ENCODE results near the gene RASGRP3. TPM values are rescaled to one million over a fixed set of nuclear protein-coding genes. Genes with fewer than 3 reads are reported as not detected.

Gene RASGRP3
- total and polyA plus RNA-seq, 11 donors: 17.7 to 73.3 (median 61.4) TPM

DNA sequence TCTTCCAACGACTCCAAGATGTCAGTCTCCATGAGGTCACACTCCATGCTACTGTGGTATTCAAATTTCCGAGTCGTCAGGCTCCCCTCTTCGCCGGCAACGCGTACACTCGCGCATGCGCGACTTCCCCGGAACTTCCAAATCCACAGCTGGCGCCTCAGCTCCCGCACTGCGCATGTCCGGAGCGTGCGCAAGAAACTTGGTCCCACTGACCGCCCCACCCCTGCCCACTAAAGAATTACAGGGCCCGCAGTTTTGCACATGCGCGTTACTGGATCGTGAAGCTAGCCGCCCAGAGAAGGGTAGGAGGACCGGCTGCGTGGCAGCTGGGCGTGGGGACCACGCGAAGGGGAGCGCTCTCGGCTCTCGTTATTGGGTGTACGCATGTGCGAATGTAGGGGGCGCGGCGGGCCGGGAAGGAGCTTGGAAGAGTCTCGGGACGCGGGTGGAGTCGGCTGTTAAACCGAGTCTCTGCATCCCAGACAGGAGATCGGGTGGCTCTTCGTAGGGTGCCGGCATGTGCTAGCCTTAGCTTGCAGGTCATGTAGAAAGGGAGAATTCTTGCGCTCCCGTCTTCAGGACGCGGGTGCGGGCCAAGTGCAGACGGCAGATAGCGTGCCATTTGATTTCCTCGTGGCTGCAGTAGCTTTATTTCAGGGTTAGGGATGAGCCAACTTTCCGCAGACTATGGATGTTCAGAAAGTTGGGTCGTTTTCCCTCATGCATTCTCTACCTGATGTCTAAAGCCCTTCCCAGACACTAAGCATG lies 122.9 kb downstream of the RASGRP3 start, which contains the start of gene FAM98A:
Gene FAM98A (minus strand): TSS at position 125 of the 768 bp plus-strand sequence. CDS start 78 bp downstream, at position 47.
- intact Hi-C loops (cut with DNase I): no loop called here
- peak in 1 of 2 donors; percentile 65 for TF ChIP-seq POLR2A (IDR thresholded peaks at IDR 0.05)
- TF ChIP-seq, protein P1, sequence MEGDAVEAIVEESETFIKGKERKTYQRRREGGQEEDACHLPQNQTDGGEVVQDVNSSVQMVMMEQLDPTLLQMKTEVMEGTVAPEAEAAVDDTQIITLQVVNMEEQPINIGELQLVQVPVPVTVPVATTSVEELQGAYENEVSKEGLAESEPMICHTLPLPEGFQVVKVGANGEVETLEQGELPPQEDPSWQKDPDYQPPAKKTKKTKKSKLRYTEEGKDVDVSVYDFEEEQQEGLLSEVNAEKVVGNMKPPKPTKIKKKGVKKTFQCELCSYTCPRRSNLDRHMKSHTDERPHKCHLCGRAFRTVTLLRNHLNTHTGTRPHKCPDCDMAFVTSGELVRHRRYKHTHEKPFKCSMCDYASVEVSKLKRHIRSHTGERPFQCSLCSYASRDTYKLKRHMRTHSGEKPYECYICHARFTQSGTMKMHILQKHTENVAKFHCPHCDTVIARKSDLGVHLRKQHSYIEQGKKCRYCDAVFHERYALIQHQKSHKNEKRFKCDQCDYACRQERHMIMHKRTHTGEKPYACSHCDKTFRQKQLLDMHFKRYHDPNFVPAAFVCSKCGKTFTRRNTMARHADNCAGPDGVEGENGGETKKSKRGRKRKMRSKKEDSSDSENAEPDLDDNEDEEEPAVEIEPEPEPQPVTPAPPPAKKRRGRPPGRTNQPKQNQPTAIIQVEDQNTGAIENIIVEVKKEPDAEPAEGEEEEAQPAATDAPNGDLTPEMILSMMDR (IDR thresholded peaks at IDR 0.05): peak in 7 of 12 donors; percentile 10 to 43 (median 34)

DNA sequence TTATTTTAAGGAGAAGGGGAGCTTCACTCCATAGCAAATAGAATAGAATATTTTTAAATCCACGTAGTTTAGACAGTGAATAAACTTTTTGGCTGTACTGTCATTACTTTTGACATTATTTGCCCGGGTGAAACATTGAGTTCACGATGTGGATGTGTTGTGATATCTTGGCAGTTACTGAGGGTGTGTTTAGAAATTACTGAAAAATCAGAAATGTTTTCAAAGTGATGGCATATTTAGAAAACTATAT lies 123.4 kb downstream of the RASGRP3 start:
- no peak for DNase-seq
- Histone ChIP-seq H3K4me3 (peak overlapping the region; percentile 28 to 95 (median 83)), H3K9me3 (no peaks in the 10 kb centered on the region), H3K4me1 (peaks cover 0 to 33% (median 17%) of the 10 kb centered on the region in 12 donors), H3K27ac (peak overlapping the region in 10 of 12 donors; percentile 63 to 93 (median 84)), H3K27me3 (no peaks in the 10 kb centered on the region), H3K36me3 (peaks cover 0 to 7% (median 6%) of the 10 kb centered on the region in 9 donors)
- TF ChIP-seq POLR2A (IDR thresholded peaks at IDR 0.05): no peak
- TF ChIP-seq, protein P1 (IDR thresholded peaks at IDR 0.05): no peak
- ATAC-seq: no peak
- intact Hi-C loops (cut with DNase I): no loop called here
- WGBS, 4 donors: 19 to 25% (median 23%) methylated on average over 3 of the region's 3 CpGs

More for the DNA sequence above, 122.9 kb downstream of the RASGRP3 start, which contains the start of gene FAM98A:
- peak; percentile 97 to 98 (median 98) for ATAC-seq
- DNase-seq: peak; percentile 99 to 100 (median 100)
- H3K9me3 ChIP-seq: no peaks in the 10 kb centered on the region
- H3K36me3 ChIP-seq: peaks cover 0 to 11% (median 9%) of the 10 kb centered on the region in 9 donors
- H3K4me1 ChIP-seq: peaks cover 0 to 33% (median 16%) of the 10 kb centered on the region in 12 donors
- H3K27ac ChIP-seq: peak within 1 kb of the TSS; percentile 55 to 93 (median 85)
- H3K27me3 ChIP-seq: no peaks in the 10 kb centered on the region
- H3K4me3 ChIP-seq: peak within 1 kb of the TSS; percentile 64 to 95 (median 83)
- 0 to 1% (median 1%) methylated on average over 21 to 56 of the region's 56 CpGs for WGBS, 4 donors

DNA sequence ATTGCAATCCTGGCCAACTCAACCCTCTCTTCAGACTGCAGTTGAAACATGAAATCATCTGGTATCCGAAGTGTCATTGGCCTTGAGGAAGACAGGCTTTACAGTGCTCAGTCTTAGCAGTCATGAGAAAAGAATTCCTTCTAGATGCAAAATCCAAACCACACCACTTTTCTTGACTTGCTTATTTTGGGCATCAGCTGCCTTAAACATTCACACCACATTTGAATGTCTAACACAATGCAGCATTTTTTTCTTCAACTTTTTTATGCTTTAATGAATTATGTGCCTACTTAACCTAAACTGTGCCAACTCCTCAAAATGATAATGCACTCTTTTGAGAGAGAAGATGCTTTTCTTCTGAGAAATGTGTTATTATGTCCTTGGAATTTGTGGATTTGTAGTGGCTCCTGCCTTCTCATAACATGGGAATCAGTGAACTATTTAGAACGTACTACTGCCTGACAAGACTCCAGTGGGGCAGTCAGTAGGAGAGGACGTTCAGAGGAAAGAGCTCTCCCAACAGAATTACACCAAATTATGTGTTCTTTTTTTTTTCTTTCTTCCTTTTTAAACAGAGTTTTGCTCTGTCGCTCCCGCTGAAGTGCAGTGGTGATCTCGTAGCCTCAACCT lies 125.9 kb downstream of the RASGRP3 start:
- TF ChIP-seq, protein P1 (IDR thresholded peaks at IDR 0.05): no peak
- TF ChIP-seq POLR2A (IDR thresholded peaks at IDR 0.05): no peak

DNA sequence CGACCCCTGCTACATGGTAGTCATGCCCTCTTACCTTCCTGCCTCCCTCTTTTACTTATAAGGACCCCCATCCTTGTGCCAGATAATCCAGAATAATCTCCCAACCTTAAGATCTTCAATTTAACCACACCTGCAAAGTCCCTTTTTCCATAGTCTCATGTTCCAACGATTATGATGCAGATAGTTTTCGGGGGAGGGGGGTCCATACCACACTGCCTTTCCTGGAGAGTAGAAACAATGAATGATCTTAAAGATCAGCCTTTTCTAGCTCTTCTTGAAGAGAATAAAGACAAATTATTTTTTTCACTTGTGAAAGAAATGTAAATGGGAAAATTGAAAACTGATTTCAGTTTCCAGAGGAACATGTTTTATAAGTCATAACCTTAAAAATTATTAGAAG lies 127.0 kb downstream of the RASGRP3 start:
- no peak for ATAC-seq

More for the DNA sequence above, 125.9 kb downstream of the RASGRP3 start:
- H3K4me1 ChIP-seq: peaks cover 0 to 26% (median 11%) of the 10 kb centered on the region in 12 donors
- no peaks in the 10 kb centered on the region for H3K27me3 ChIP-seq
- 84 to 87% (median 86%) methylated on average over 6 of the region's 6 CpGs for WGBS, 4 donors
- intact Hi-C loops (cut with DNase I): no loop called here
- no peak for ATAC-seq
- H3K36me3 ChIP-seq: no peaks in the 10 kb centered on the region
- no peak overlapping the region for H3K4me3 ChIP-seq
- DNase-seq: no peak
- no peaks in the 10 kb centered on the region for H3K9me3 ChIP-seq
- no peak overlapping the region for H3K27ac ChIP-seq

More for the DNA sequence above, 127.0 kb downstream of the RASGRP3 start:
- no peak for DNase-seq
- H3K4me3 ChIP-seq: no peak overlapping the region
- TF ChIP-seq, protein P1 (IDR thresholded peaks at IDR 0.05): no peak
- no peak for TF ChIP-seq POLR2A (IDR thresholded peaks at IDR 0.05)
- H3K9me3 ChIP-seq: no peaks in the 10 kb centered on the region
- 75 to 81% (median 78%) methylated on average over 3 of the region's 3 CpGs for WGBS, 4 donors
- no peaks in the 10 kb centered on the region for H3K27me3 ChIP-seq
- intact Hi-C loops (cut with DNase I): no loop called here
- no peaks in the 10 kb centered on the region for H3K36me3 ChIP-seq
- no peak overlapping the region for H3K27ac ChIP-seq
- H3K4me1 ChIP-seq: peaks cover 0 to 24% (median under 1%) of the 10 kb centered on the region in 12 donors
